CD4-positive, alpha-beta T cell treated with Interleukin-17A for 4 hours (primary cell): Measurements from ENCODE around the gene SMPD2.

Experiments
- DNase-seq: peaks from one replicate; pipeline ENCODE4 v3.0.0-alpha.2; 2020; ENCODE audit warnings: mixed read lengths

The SMPD2 gene

GRCh38 chr6:109440331-109441068 is at the start of gene SMPD2, which contains the start of gene PPIL6:
Gene SMPD2 (plus strand): TSS chr6:109440724. CDS start chr6:109441122, 398 bp downstream.
Gene PPIL6 (minus strand): TSS chr6:109440628. CDS start chr6:109440590, 38 bp downstream.
- DNase-seq = peak; percentile 86

- no peak for DNase-seq
Observed at GRCh38 chr6:109393157-109393885, 47.2 kb upstream of the SMPD2 start.

- no peak for DNase-seq
Observed at GRCh38 chr6:109393886-109394281, 46.6 kb upstream of the SMPD2 start.

GRCh38 chr6:109396046-109396718 is 44.3 kb upstream of the SMPD2 start:
- no peak for DNase-seq

- no peak for DNase-seq
Observed at GRCh38 chr6:109397020-109397419, 43.5 kb upstream of the SMPD2 start.

- no peak for DNase-seq
Observed at GRCh38 chr6:109406196-109406595, 34.3 kb upstream of the SMPD2 start.

GRCh38 chr6:109411034-109411433 is 29.5 kb upstream of the SMPD2 start:
- DNase-seq = no peak

GRCh38 chr6:109417646-109418045 is 22.9 kb upstream of the SMPD2 start:
- DNase-seq = no peak

GRCh38 chr6:109420751-109421150 is 19.8 kb upstream of the SMPD2 start:
- no peak for DNase-seq

GRCh38 chr6:109421184-109421583 is 19.3 kb upstream of the SMPD2 start:
- DNase-seq = no peak

- no peak for DNase-seq
Observed at GRCh38 chr6:109424946-109425345, 15.6 kb upstream of the SMPD2 start.

GRCh38 chr6:109428889-109429477 is 11.5 kb upstream of the SMPD2 start:
- DNase-seq = no peak

GRCh38 chr6:109429496-109429895 is 11.0 kb upstream of the SMPD2 start:
- no peak for DNase-seq

- DNase-seq = no peak
Observed at GRCh38 chr6:109434456-109434855, 6.1 kb upstream of the SMPD2 start.

GRCh38 chr6:109436041-109436440 is 4.5 kb upstream of the SMPD2 start:
- DNase-seq = no peak

GRCh38 chr6:109441069-109441816 is 719 bp downstream of the SMPD2 start:
- peak; percentile 57 for DNase-seq

- no peak for DNase-seq
Observed at GRCh38 chr6:109442393-109442924, 1.9 kb downstream of the SMPD2 start.

GRCh38 chr6:109443425-109443950 is 3.0 kb downstream of the SMPD2 start:
- no peak for DNase-seq

GRCh38 chr6:109445382-109445781 is 4.9 kb downstream of the SMPD2 start:
- no peak for DNase-seq

GRCh38 chr6:109446072-109446471 is 5.5 kb downstream of the SMPD2 start:
- DNase-seq = no peak

GRCh38 chr6:109446541-109446940 is 6.0 kb downstream of the SMPD2 start:
- no peak for DNase-seq

GRCh38 chr6:109447087-109447486 is 6.6 kb downstream of the SMPD2 start:
- DNase-seq = no peak
